PC-9 (cell line): ENCODE results near the gene PABPN1. TPM values are rescaled to one million over a fixed set of nuclear protein-coding genes. Genes with fewer than 3 reads are reported as not detected.

Experiments
- BruUV-seq: library from RNA; stranded (reverse); fragments of 400-500 nt; replicated peaks from 2 replicates; lab custom pipeline; 2021; lab: Mats Ljungman, UMichigan
- CTCF ChIA-PET: fragments of 300-600 bp; sonication (Branson Sonifier 250); formaldehyde crosslinking; loops from one replicate; lab custom pipeline; 2022; ENCODE audit warnings: antibody characterized with exemption; lab: Charles Lee
- POLR2A ChIA-PET: fragments of 300-600 bp; sonication (Branson Sonifier 250); formaldehyde crosslinking; loops from one replicate; lab custom pipeline; 2022; ENCODE audit warnings: antibody characterized with exemption; ENCODE audit not compliant: unreplicated experiment; lab: Charles Lee
- DNase-seq, 2 experiments: peaks; one replicate each; pipeline versions ENCODE4 v3.0.0 to v3.0.0-alpha.2; 2015 to 2022; ENCODE audit warnings: mixed read lengths in 1 of 2
- H2AFZ ChIP-seq: fragments of 200-600 bp; sonication (generic); 2 replicates; pipeline ENCODE4 v1.8.1; 2017; ENCODE audit warnings: antibody characterized with exemption
- H3F3A ChIP-seq: fragments of 200-600 bp; sonication (generic); 2 replicates; pipeline ENCODE4 v1.8.1; 2017; ENCODE audit warnings: antibody characterized with exemption, mild to moderate bottlenecking, low read depth; ENCODE audit not compliant: insufficient read depth
- H3K27ac ChIP-seq: fragments of 200-600 bp; sonication (generic); 2 replicates; pipeline ENCODE4 v1.6.1; 2016; ENCODE audit warnings: mixed run types
- H3K27me3 ChIP-seq: fragments of 200-600 bp; sonication (generic); 2 replicates; pipeline ENCODE4 v1.6.1; 2016; ENCODE audit warnings: low read depth, mixed run types; ENCODE audit not compliant: insufficient read depth
- H3K36me3 ChIP-seq: fragments of 200-600 bp; sonication (generic); 2 replicates; pipeline ENCODE4 v1.6.1; 2016; ENCODE audit warnings: low read depth, mixed run types
- H3K4me1 ChIP-seq: fragments of 200-600 bp; sonication (generic); replicated peaks from 2 replicates; pipeline ENCODE4 v1.6.1; 2016; ENCODE audit warnings: mixed run types; ENCODE audit not compliant: insufficient read depth
- H3K4me2 ChIP-seq: fragments of 200-600 bp; sonication (generic); 2 replicates; pipeline ENCODE4 v1.6.1; 2017; ENCODE audit warnings: mixed run types
- H3K4me3 ChIP-seq: fragments of 200-600 bp; sonication (generic); 2 replicates; pipeline ENCODE4 v1.6.1; 2016; ENCODE audit warnings: mixed run types
- H3K79me2 ChIP-seq: fragments of 200-600 bp; sonication (generic); 2 replicates; pipeline ENCODE4 v1.6.1; 2017; ENCODE audit warnings: low read depth, mixed run types
- H3K9me2 ChIP-seq: fragments of 200-600 bp; sonication (generic); 2 replicates; pipeline ENCODE4 v1.8.1; 2017; ENCODE audit warnings: mild to moderate bottlenecking; ENCODE audit not compliant: insufficient read depth
- H3K9me3 ChIP-seq: fragments of 200-600 bp; sonication (generic); 2 replicates; pipeline ENCODE4 v1.8.1; 2016; ENCODE audit warnings: low read depth; ENCODE audit not compliant: insufficient read depth
- H4K20me1 ChIP-seq: fragments of 200-600 bp; sonication (generic); 2 replicates; pipeline ENCODE4 v1.8.1; 2017; ENCODE audit not compliant: insufficient read depth
- EZH2 ChIP-seq: fragments of 200-600 bp; sonication (generic); IDR thresholded peaks from 2 replicates; pipeline ENCODE4 v1.8.0; 2017; ENCODE audit warnings: antibody characterized with exemption, low read depth
- intact Hi-C: fragments of 100-400 bp; cut with micrococcal nuclease; formaldehyde crosslinking; loops from one replicate; pipeline ENCODE4 v1.10.0; 2022; ENCODE audit not compliant: unreplicated experiment
- total RNA-seq: library from RNA; stranded (reverse); gene quantifications from 2 replicates; pipeline ENCODE4 v1.2.3, GENCODE V29; 2021
- TF ChIP-seq, protein P1 (sequence below): fragments of 200-600 bp; sonication (generic); conservative IDR thresholded peaks from 2 replicates; pipeline ENCODE4 v1.6.1; 2017; ENCODE audit warnings: mixed run types, antibody characterized with exemption, mild to moderate bottlenecking, moderate library complexity

The PABPN1 gene
- total RNA-seq, 1 experiment from 2014 or later: 142 TPM

DNA sequence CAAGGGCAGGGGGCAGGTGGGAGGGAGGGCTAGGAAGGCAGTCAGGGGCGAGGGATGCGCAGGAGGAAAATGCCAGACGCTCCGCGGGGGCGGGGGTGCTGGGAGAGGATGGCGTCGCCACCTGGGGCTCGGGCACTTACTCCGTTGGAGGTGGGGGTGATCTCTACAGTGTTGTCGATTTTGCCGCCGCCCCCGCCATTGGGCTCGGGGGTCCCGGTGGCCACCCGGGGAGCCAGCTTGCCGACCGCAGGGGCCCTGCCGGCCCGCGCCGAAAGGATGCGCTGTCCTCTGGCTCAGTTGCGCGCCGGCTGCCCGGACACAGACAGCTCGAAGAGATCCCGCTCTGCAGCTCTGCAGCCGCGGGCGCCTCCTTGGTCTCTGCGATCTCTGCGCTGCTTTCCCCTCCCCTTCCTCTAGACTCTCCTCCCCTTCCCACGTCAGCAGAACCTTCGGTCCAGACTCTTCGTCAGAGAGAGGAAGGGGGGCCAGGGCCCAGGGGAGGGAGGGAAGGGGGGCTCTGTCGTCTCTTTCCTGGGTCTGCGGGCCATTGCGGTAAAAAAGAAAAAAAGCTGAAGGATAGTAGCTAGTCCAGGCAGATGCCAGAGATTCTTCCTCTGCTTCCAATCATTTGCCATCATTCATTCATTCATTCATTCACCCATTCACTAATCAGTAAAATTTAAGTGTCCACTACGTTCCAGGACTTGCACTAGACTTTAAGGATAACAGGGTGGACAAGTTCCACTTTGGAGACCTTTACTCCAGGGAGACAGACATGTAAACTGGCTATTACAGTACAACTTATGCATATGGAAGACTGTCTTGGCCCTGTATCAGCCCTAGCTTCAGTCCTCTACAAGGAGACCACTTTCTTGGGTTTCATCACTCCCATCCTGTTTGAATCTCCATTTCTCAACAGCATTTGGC, 31.5 kb downstream of the PABPN1 start, which contains the start of gene SLC22A17:
TSS of gene SLC22A17 (minus strand) at position 382 of the 927 bp plus-strand sequence.
- Histone ChIP-seq H3K4me3 (no peak within 1 kb of the TSS), H3K27ac (no peak within 1 kb of the TSS), H2AFZ (no peak within 1 kb of the TSS), H3F3A (no peaks in the 10 kb centered on the region), H3K4me1 (no peaks in the 10 kb centered on the region), H4K20me1 (no peaks in the 10 kb centered on the region), H3K36me3 (no peaks in the 10 kb centered on the region), H3K79me2 (no peaks in the 10 kb centered on the region), H3K9me3 (no peaks in the 10 kb centered on the region), H3K4me2 (no peak within 1 kb of the TSS), H3K27me3 (peaks cover 60% of the 10 kb centered on the region), H3K9me2 (no peaks in the 10 kb centered on the region)
- DNase-seq: no peak
- POLR2A ChIA-PET: no interaction called here
- TF ChIP-seq, protein P1, sequence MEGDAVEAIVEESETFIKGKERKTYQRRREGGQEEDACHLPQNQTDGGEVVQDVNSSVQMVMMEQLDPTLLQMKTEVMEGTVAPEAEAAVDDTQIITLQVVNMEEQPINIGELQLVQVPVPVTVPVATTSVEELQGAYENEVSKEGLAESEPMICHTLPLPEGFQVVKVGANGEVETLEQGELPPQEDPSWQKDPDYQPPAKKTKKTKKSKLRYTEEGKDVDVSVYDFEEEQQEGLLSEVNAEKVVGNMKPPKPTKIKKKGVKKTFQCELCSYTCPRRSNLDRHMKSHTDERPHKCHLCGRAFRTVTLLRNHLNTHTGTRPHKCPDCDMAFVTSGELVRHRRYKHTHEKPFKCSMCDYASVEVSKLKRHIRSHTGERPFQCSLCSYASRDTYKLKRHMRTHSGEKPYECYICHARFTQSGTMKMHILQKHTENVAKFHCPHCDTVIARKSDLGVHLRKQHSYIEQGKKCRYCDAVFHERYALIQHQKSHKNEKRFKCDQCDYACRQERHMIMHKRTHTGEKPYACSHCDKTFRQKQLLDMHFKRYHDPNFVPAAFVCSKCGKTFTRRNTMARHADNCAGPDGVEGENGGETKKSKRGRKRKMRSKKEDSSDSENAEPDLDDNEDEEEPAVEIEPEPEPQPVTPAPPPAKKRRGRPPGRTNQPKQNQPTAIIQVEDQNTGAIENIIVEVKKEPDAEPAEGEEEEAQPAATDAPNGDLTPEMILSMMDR: no peak
- TF ChIP-seq EZH2: no peak
- CTCF ChIA-PET: interaction anchor here (0.5 kb wide), 1 partner anchor 358 kb away, joined by 3 read pairs; no protein-coding TSS in a partner anchor
- BruUV-seq: no TSS peak
- intact Hi-C loops: no loop called here

DNA sequence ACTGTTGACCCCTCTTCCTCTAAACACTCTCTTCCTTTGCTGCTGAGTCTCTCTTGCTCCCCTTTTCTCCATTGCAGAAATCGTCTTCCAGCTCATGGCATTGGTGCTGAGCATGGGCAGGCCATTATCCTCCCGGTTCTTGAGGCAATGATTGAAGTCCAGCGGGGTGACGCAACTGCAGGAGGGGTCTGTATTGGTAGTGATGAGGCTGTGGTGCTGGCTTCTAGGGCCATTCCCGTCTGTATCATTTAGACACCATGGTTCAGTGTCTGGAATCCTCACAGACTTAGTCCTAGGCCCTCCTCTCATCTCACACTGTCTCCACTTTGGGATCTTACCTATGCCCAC, 32.1 kb downstream of the PABPN1 start:
- H3K4me1 ChIP-seq: no peaks in the 10 kb centered on the region
- ChIA-PET CTCF (interaction anchor here (0.5 kb wide), 1 partner anchor 359 kb away, joined by 3 read pairs; no protein-coding TSS in a partner anchor), POLR2A (no interaction called here)
- no peaks in the 10 kb centered on the region for H3K79me2 ChIP-seq
- H3K4me3 ChIP-seq: no peak overlapping the region
- BruUV-seq: no TSS peak
- intact Hi-C loops: no loop called here
- no peak for TF ChIP-seq EZH2
- TF ChIP-seq, protein P1: no peak
- H4K20me1 ChIP-seq: no peaks in the 10 kb centered on the region
- DNase-seq: no peak
- no peaks in the 10 kb centered on the region for H3K9me2 ChIP-seq
- H3F3A ChIP-seq: no peaks in the 10 kb centered on the region
- no peaks in the 10 kb centered on the region for H3K9me3 ChIP-seq
- no peak overlapping the region for H3K4me2 ChIP-seq
- H3K27ac ChIP-seq: no peak overlapping the region
- H3K27me3 ChIP-seq: peaks cover 65% of the 10 kb centered on the region
- H3K36me3 ChIP-seq: no peaks in the 10 kb centered on the region
- H2AFZ ChIP-seq: no peak overlapping the region

DNA sequence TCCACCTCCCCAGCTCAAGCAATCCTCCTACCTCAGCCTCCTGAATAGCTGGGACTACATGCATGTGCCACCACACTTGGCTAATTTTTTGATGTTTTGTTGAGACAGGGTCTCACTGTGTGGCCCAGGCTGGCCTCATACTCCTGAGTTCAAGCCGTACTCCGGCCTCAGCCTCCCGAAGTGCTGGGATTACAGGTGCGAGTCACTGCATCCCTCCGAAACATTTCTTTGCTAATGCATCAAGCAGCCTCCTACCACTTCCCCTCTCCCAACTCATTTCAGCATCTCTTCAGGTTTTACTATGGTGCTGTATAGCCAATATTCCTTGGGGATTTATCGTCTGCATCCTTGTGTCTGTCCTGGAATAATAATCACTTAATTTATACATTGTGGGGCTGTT, 33.7 kb downstream of the PABPN1 start:
- no peaks in the 10 kb centered on the region for H3K9me2 ChIP-seq
- H2AFZ ChIP-seq: no peak overlapping the region
- BruUV-seq: no TSS peak
- no peaks in the 10 kb centered on the region for H3F3A ChIP-seq
- H3K36me3 ChIP-seq: no peaks in the 10 kb centered on the region
- ChIA-PET POLR2A (no interaction called here), CTCF (no interaction called here)
- no peaks in the 10 kb centered on the region for H4K20me1 ChIP-seq
- peaks cover 73% of the 10 kb centered on the region for H3K27me3 ChIP-seq
- no peak for TF ChIP-seq EZH2
- TF ChIP-seq, protein P1: no peak
- H3K4me2 ChIP-seq: no peak overlapping the region
- no peaks in the 10 kb centered on the region for H3K4me1 ChIP-seq
- no peaks in the 10 kb centered on the region for H3K9me3 ChIP-seq
- no peak overlapping the region for H3K4me3 ChIP-seq
- H3K27ac ChIP-seq: no peak overlapping the region
- no peak for DNase-seq
- intact Hi-C loops: no loop called here
- no peaks in the 10 kb centered on the region for H3K79me2 ChIP-seq
